WTC11 (cell line): ENCODE measurements around the gene KLHL18. TPM values are rescaled to one million over a fixed set of nuclear protein-coding genes. Genes with fewer than 3 reads are reported as not detected.

Experiments
- ATAC-seq: fragments of 200-7000 bp; cut with Tn5 transposase; 2 replicates; pipeline ENCODE4 v1.10.0; 2021; ENCODE audit warnings: mild to moderate bottlenecking, moderate library complexity
- CTCF ChIA-PET: fragments of 300-600 bp; sonication (Branson Sonifier 250); formaldehyde crosslinking; loops from one replicate; lab custom pipeline; 2021; ENCODE audit warnings: antibody characterized with exemption; lab: Charles Lee
- POLR2A ChIA-PET: fragments of 350-600 bp; sonication (Branson Sonifier 250); formaldehyde crosslinking; loops from one replicate; lab custom pipeline; 2021; ENCODE audit warnings: antibody characterized with exemption; lab: Charles Lee
- DNase-seq: peaks from one replicate; pipeline ENCODE4 v3.0.0; 2021; ENCODE audit warnings: low spot score
- H3K27ac Mint-ChIP-seq: 2 replicates; pipeline ENCODE4 v1.8.0; 2021; ENCODE audit warnings: mixed read lengths
- H3K27me3 Mint-ChIP-seq: 2 replicates; pipeline ENCODE4 v1.8.0; 2021; ENCODE audit warnings: low read depth, mild to moderate bottlenecking, moderate library complexity, mixed read lengths
- H3K36me3 Mint-ChIP-seq: 2 replicates; pipeline ENCODE4 v1.8.0; 2021; ENCODE audit warnings: mixed read lengths
- H3K4me1 Mint-ChIP-seq: 2 replicates; pipeline ENCODE4 v1.8.0; 2022; ENCODE audit warnings: mixed read lengths
- H3K4me3 Mint-ChIP-seq: 2 replicates; pipeline ENCODE4 v1.8.0; 2021; ENCODE audit warnings: mild to moderate bottlenecking, moderate library complexity, mixed read lengths
- H3K9me3 Mint-ChIP-seq: 2 replicates; pipeline ENCODE4 v1.8.0; 2021; ENCODE audit warnings: mixed read lengths
- AFF4 ChIP-seq: sonication (generic); formaldehyde crosslinking; IDR thresholded peaks from 2 replicates; pipeline ENCODE4 v1.8.1; 2023; ENCODE audit warnings: mild to moderate bottlenecking, missing genetic modification reagents, borderline replicate concordance
- ARID4B ChIP-seq: sonication (generic); formaldehyde crosslinking; IDR thresholded peaks from 2 replicates; pipeline ENCODE4 v1.8.0; 2023; ENCODE audit warnings: missing genetic modification reagents, mild to moderate bottlenecking, borderline replicate concordance
- CBFB ChIP-seq: sonication (generic); formaldehyde crosslinking; IDR thresholded peaks from 2 replicates; pipeline ENCODE4 v1.8.1; 2022; ENCODE audit warnings: mild to moderate bottlenecking, low read depth, missing genetic modification reagents
- CREM ChIP-seq: sonication (generic); formaldehyde crosslinking; IDR thresholded peaks from 2 replicates; pipeline ENCODE4 v1.8.1; 2022; ENCODE audit warnings: mild to moderate bottlenecking, missing genetic modification reagents, moderate library complexity
- E2F5 ChIP-seq: sonication (generic); formaldehyde crosslinking; IDR thresholded peaks from 2 replicates; pipeline ENCODE4 v1.8.1; 2022; ENCODE audit warnings: mild to moderate bottlenecking, moderate library complexity, missing genetic modification reagents
- ETV6 ChIP-seq: sonication (generic); formaldehyde crosslinking; IDR thresholded peaks from 2 replicates; pipeline ENCODE4 v1.8.1; 2022; ENCODE audit warnings: mild to moderate bottlenecking, missing genetic modification reagents
- FOXP4 ChIP-seq: sonication (generic); formaldehyde crosslinking; IDR thresholded peaks from 2 replicates; pipeline ENCODE4 v1.8.0; 2022; ENCODE audit warnings: mild to moderate bottlenecking, missing genetic modification reagents
- MAX ChIP-seq: sonication (generic); formaldehyde crosslinking; IDR thresholded peaks from 2 replicates; pipeline ENCODE4 v1.8.0; 2022; ENCODE audit warnings: mild to moderate bottlenecking, missing genetic modification reagents
- MLX ChIP-seq: sonication (generic); formaldehyde crosslinking; IDR thresholded peaks from 2 replicates; pipeline ENCODE4 v1.8.1; 2023; ENCODE audit warnings: mild to moderate bottlenecking, missing genetic modification reagents, moderate library complexity
- MXD4 ChIP-seq: fragments of 250-450 bp; sonication (Bioruptor Pico); IDR thresholded peaks from 2 replicates; pipeline ENCODE4 v1.8.0; 2021; ENCODE audit warnings: mild to moderate bottlenecking, moderate library complexity, borderline replicate concordance
- NFYB ChIP-seq: sonication (generic); formaldehyde crosslinking; conservative IDR thresholded peaks from 2 replicates; pipeline ENCODE4 v1.8.0; 2022; ENCODE audit warnings: low read depth, missing genetic modification reagents
- PRRX2 ChIP-seq: fragments of 250-450 bp; sonication (Bioruptor Pico); IDR thresholded peaks from 2 replicates; pipeline ENCODE4 v1.8.0; 2021; ENCODE audit warnings: mild to moderate bottlenecking
- RELA ChIP-seq: sonication (generic); formaldehyde crosslinking; IDR thresholded peaks from 2 replicates; pipeline ENCODE4 v1.8.1; 2022; ENCODE audit warnings: missing genetic modification reagents, mild to moderate bottlenecking, borderline replicate concordance
- RORB ChIP-seq: fragments of 250-450 bp; sonication (Bioruptor Pico); IDR thresholded peaks from 2 replicates; pipeline ENCODE4 v1.9.0; 2021; ENCODE audit warnings: mild to moderate bottlenecking
- TEAD4 ChIP-seq: sonication (generic); formaldehyde crosslinking; IDR thresholded peaks from 2 replicates; pipeline ENCODE4 v1.8.0; 2022; ENCODE audit warnings: mild to moderate bottlenecking, missing genetic modification reagents
- USF1 ChIP-seq: sonication (generic); formaldehyde crosslinking; IDR thresholded peaks from 2 replicates; pipeline ENCODE4 v1.8.0; 2022; ENCODE audit warnings: mild to moderate bottlenecking, missing genetic modification reagents
- ZBTB43 ChIP-seq: sonication (generic); formaldehyde crosslinking; IDR thresholded peaks from 2 replicates; pipeline ENCODE4 v1.8.1; 2023; ENCODE audit warnings: mild to moderate bottlenecking, missing genetic modification reagents
- ZNF396 ChIP-seq: fragments of 250-450 bp; sonication (Bioruptor Pico); IDR thresholded peaks from 2 replicates; pipeline ENCODE4 v1.8.0; 2021; ENCODE audit warnings: mild to moderate bottlenecking, moderate library complexity, borderline replicate concordance
- ZNF416 ChIP-seq: fragments of 250-450 bp; sonication (Bioruptor Pico); IDR thresholded peaks from 2 replicates; pipeline ENCODE4 v1.9.0; 2021; ENCODE audit warnings: mild to moderate bottlenecking, inconsistent platforms
- total RNA-seq: library from RNA; stranded (reverse); gene quantifications from 3 replicates; pipeline ENCODE4 v1.2.3, GENCODE V29; 2021

KLHL18 gene
- total RNA-seq, 1 experiment from 2014 or later = 28.4 TPM

- Mint-ChIP-seq H3K4me3 (no peak overlapping the region), H3K9me3 (no peaks in the 10 kb centered on the region), H3K4me1 (no peaks in the 10 kb centered on the region), H3K27me3 (no peaks in the 10 kb centered on the region), H3K36me3 (peaks cover 64% of the 10 kb centered on the region), H3K27ac (no peak overlapping the region)
- no peak for TF ChIP-seq RORB (CRISPR knock-in tag)
- no peak for TF ChIP-seq FOXP4
- no peak for TF ChIP-seq ETV6 (CRISPR knock-in tag)
- no peak for TF ChIP-seq CREM (CRISPR knock-in tag)
- TF ChIP-seq MLX (CRISPR knock-in tag) = no peak
- TF ChIP-seq MAX (CRISPR knock-in tag) = no peak
- no peak for TF ChIP-seq ZNF396
- DNase-seq (no peak), ATAC-seq (no peak)
- ChIA-PET CTCF (no interaction called here), POLR2A (no interaction called here)
These were observed 51.2 kb downstream of the KLHL18 start for GRCh38 chr3:47333907-47334306.

- ATAC-seq = no peak
- Mint-ChIP-seq H3K27ac (0 out of 2 replicates have a peak overlapping the region, but pooled peaks have one; percentile 5), H3K4me3 (no peak overlapping the region), H3K27me3 (no peaks in the 10 kb centered on the region), H3K4me1 (no peaks in the 10 kb centered on the region), H3K36me3 (peaks cover 60% of the 10 kb centered on the region), H3K9me3 (no peaks in the 10 kb centered on the region)
- POLR2A ChIA-PET = interaction anchor here (0.6 kb wide), 1 partner anchor 9 kb away, joined by 5 read pairs; no protein-coding TSS in a partner anchor
- no peak for DNase-seq
- TF ChIP-seq RELA (CRISPR knock-in tag) (no peak), TEAD4 (no peak), CBFB (CRISPR knock-in tag) (no peak), NFYB (no peak), ARID4B (no peak), USF1 (CRISPR knock-in tag) (no peak), ZNF416 (CRISPR knock-in tag) (no peak), E2F5 (no peak), AFF4 (CRISPR knock-in tag) (no peak), MXD4 (CRISPR knock-in tag) (no peak), ZBTB43 (no peak), PRRX2 (no peak)
- CTCF ChIA-PET = interaction anchor here (1.5 kb wide), 1 partner anchor 33 kb away, joined by 4 read pairs; no protein-coding TSS in a partner anchor
These were observed 54.9 kb downstream of the KLHL18 start for GRCh38 chr3:47337656-47338055.
